Stimulated activated CD4-positive, alpha-beta T cell treated with anti-CD3 and anti-CD28 coated beads, Interleukin-12 subunit alpha, Interleukin-12 subunit beta, amount 100 ng/mL, for 24 hours (primary cell): Measurements from ENCODE around the gene KRTAP10-2.
A peak's percentile ranks its signal among the peaks of the same experiment; 100 is the strongest.

ENCODE experiments used
- DNase-seq, 2 experiments: peaks; one replicate each; pipeline ENCODE4 v3.0.0-alpha.2; 2020; ENCODE audit warnings: low read depth in 2 of 2

Gene KRTAP10-2

GRCh38 chr21:44526096-44526997 is 25.0 kb downstream of the KRTAP10-2 start:
- DNase-seq, result no peak

- no peak for DNase-seq
These were observed 25.8 kb downstream of the KRTAP10-2 start for GRCh38 chr21:44525391-44526095.

GRCh38 chr21:44524414-44525371 is 26.6 kb downstream of the KRTAP10-2 start:
- no peak for DNase-seq

GRCh38 chr21:44523567-44524413 is 27.5 kb downstream of the KRTAP10-2 start:
- no peak for DNase-seq

- DNase-seq, result no peak
These were observed 28.5 kb downstream of the KRTAP10-2 start for GRCh38 chr21:44522753-44523204.

GRCh38 chr21:44521928-44522752 is 29.2 kb downstream of the KRTAP10-2 start:
- DNase-seq, result no peak

- no peak for DNase-seq
These were observed 29.9 kb downstream of the KRTAP10-2 start for GRCh38 chr21:44521301-44521927.

- DNase-seq, result no peak
These were observed 30.7 kb downstream of the KRTAP10-2 start for GRCh38 chr21:44520326-44521300.

- DNase-seq, result no peak
These were observed 31.7 kb downstream of the KRTAP10-2 start for GRCh38 chr21:44519346-44520325.

- no peak for DNase-seq
These were observed 32.6 kb downstream of the KRTAP10-2 start for GRCh38 chr21:44518686-44519085.

- peak in 1 of 2 experiments; percentile 15 for DNase-seq
These were observed 34.0 kb downstream of the KRTAP10-2 start for GRCh38 chr21:44517175-44517899.

GRCh38 chr21:44516828-44517174 is 34.5 kb downstream of the KRTAP10-2 start:
- no peak for DNase-seq

- no peak for DNase-seq
These were observed 35.0 kb downstream of the KRTAP10-2 start for GRCh38 chr21:44516342-44516741.

GRCh38 chr21:44515359-44516165 is 35.7 kb downstream of the KRTAP10-2 start:
- DNase-seq, result no peak

- DNase-seq, result no peak
These were observed 36.5 kb downstream of the KRTAP10-2 start for GRCh38 chr21:44514746-44515358.
